Panc1 (cell line): ENCODE data around the gene S1PR3.

ENCODE experiments used
- POLR2AphosphoS5 ChIP-seq: IDR thresholded peaks from 2 replicates; pipeline ENCODE4 v1.6.1; 2012; ENCODE audit warnings: mild to moderate bottlenecking, low read depth, low read length, moderate library complexity
- TCF7L2 ChIP-seq: IDR thresholded peaks from 2 replicates; pipeline ENCODE4 v1.6.1; 2011; ENCODE audit warnings: mild to moderate bottlenecking, low read depth, low read length, inconsistent platforms
- TF ChIP-seq, protein P1 (sequence below): fragments of 450-650 bp; IDR thresholded peaks from 2 replicates; pipeline ENCODE4 v1.5.1; 2017; ENCODE audit warnings: mild to moderate bottlenecking
- TF ChIP-seq, protein P2 (sequence below), 2 experiments: IDR thresholded peaks; 2 replicates each; pipeline ENCODE4 v1.6.1; 2011 to 2012; ENCODE audit warnings: low read depth in 2 of 2, control low read depth in 1 of 2, low read length in 1 of 2, mild to moderate bottlenecking in 1 of 2, moderate library complexity in 1 of 2; ENCODE audit not compliant: insufficient read depth in 1 of 2

DNA sequence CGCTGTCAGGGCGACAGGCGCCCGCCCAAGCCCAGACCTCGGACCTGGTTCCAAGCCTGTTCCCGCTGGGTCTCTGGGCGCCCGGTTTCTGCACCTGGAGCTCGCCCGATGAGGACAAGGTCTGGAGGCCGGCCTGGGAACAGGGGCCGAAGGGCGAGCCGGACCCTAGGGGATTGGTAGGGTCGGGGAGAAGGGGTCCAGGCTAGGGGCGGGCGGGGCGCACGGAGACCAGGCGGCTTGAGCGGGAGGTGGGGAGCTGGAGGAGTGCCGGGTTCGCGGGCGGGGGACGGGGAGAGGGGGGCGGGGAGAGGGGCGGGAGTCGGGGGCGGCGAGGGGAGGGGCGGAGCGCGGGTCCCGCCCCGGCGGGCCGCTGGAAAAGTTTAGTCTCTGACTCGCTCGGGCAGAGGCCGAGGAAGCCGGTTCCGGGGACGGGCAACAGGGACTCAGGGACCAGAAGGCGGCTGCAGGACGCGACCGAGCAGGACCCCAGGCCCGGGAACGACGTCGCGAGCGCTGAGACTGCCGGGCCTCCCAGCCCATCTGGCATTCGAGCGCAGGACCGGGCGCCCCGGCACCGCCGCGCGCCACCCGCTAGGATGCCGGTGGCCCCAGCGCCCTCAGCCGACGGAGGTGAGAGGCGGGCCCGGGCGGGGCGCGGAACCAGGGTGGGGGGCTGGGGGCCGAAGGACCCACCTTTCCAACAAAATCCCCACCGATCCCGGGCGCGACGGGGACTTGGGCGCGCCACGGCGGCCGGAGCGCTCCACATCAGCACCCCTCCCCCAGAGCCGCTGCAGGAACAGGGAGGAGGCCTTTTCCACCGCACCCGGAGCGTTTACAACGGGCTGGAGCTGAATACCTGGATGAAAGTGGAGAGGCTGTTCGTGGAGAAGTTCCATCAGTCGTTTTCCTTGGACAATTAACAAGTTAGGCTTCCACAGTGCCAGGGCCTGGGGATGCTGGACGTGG, at the start of gene S1PR3:
- TF ChIP-seq, protein P1, sequence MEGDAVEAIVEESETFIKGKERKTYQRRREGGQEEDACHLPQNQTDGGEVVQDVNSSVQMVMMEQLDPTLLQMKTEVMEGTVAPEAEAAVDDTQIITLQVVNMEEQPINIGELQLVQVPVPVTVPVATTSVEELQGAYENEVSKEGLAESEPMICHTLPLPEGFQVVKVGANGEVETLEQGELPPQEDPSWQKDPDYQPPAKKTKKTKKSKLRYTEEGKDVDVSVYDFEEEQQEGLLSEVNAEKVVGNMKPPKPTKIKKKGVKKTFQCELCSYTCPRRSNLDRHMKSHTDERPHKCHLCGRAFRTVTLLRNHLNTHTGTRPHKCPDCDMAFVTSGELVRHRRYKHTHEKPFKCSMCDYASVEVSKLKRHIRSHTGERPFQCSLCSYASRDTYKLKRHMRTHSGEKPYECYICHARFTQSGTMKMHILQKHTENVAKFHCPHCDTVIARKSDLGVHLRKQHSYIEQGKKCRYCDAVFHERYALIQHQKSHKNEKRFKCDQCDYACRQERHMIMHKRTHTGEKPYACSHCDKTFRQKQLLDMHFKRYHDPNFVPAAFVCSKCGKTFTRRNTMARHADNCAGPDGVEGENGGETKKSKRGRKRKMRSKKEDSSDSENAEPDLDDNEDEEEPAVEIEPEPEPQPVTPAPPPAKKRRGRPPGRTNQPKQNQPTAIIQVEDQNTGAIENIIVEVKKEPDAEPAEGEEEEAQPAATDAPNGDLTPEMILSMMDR = peak; percentile 12
- TF ChIP-seq, protein P2, sequence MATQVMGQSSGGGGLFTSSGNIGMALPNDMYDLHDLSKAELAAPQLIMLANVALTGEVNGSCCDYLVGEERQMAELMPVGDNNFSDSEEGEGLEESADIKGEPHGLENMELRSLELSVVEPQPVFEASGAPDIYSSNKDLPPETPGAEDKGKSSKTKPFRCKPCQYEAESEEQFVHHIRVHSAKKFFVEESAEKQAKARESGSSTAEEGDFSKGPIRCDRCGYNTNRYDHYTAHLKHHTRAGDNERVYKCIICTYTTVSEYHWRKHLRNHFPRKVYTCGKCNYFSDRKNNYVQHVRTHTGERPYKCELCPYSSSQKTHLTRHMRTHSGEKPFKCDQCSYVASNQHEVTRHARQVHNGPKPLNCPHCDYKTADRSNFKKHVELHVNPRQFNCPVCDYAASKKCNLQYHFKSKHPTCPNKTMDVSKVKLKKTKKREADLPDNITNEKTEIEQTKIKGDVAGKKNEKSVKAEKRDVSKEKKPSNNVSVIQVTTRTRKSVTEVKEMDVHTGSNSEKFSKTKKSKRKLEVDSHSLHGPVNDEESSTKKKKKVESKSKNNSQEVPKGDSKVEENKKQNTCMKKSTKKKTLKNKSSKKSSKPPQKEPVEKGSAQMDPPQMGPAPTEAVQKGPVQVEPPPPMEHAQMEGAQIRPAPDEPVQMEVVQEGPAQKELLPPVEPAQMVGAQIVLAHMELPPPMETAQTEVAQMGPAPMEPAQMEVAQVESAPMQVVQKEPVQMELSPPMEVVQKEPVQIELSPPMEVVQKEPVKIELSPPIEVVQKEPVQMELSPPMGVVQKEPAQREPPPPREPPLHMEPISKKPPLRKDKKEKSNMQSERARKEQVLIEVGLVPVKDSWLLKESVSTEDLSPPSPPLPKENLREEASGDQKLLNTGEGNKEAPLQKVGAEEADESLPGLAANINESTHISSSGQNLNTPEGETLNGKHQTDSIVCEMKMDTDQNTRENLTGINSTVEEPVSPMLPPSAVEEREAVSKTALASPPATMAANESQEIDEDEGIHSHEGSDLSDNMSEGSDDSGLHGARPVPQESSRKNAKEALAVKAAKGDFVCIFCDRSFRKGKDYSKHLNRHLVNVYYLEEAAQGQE (IDR thresholded peaks at IDR 0.05; ENCODE audit: insufficient read depth in 1 of 2, low read depth in 2 of 2, low read length in 1 of 2) = no peak
- TF ChIP-seq POLR2AphosphoS5 (no peak), TCF7L2 (no peak)
